K562 (cell line): ENCODE results near the gene MKRN2OS. TPM values are rescaled to one million over a fixed set of nuclear protein-coding genes. Genes with fewer than 3 reads are reported as not detected.

Experiments used
- ATAC-seq: fragments of 200-7000 bp; cut with Tn5 transposase; 3 replicates; pipeline ENCODE4 v1.9.1; 2020; ENCODE audit warnings: moderate library complexity
- BruUV-seq: library from RNA; stranded (reverse); fragments of 400-500 nt; replicated peaks from 2 replicates; lab custom pipeline; 2021; lab: Mats Ljungman, UMichigan
- CTCF ChIA-PET: fragments of 300-600 bp; formaldehyde crosslinking; extraction: SDS; loops from one replicate; lab custom pipeline; 2021; ENCODE audit warnings: low intra/inter-chr PET ratio; lab: Yijun Ruan, JAX
- POLR2A ChIA-PET: fragments of 300-600, 350-650 bp; sonication (Branson Sonifier 250); formaldehyde crosslinking; extraction: SDS; loops from one replicate; lab custom pipeline; 2021; ENCODE audit warnings: antibody characterized with exemption, inconsistent platforms; lab: Yijun Ruan, JAX
- DNase-seq, 4 experiments: peaks; one replicate each; pipeline versions ENCODE4 v3.0.0 to v3.0.0-alpha.2; 2011 to 2018; ENCODE audit warnings: low spot score in 3 of 4, mixed read lengths in 3 of 4; ENCODE audit errors: extremely low read depth in 1 of 4
- FAIRE-seq: peaks from 2 replicates; lab custom pipeline; 2011; peaks lifted over from hg19 to GRCh38; lab: Jason Lieb, UNC
- H2AFZ ChIP-seq: 2 replicates; pipeline ENCODE4 v1.6.0; 2011; ENCODE audit warnings: low read depth, low read length, control low read depth, inconsistent platforms
- H3K27ac ChIP-seq: fragments of 200-600 bp; 3 replicates; pipeline ENCODE4 v1.8.0; 2011; ENCODE audit warnings: low read depth, mild to moderate bottlenecking, control low read depth, inconsistent platforms, low read length, moderate library complexity, mixed read lengths; ENCODE audit errors: extremely low read depth
- H3K27me3 ChIP-seq, 2 experiments: fragments of 300-600 bp in 1 of 2; 2 replicates in 1 of 2; 3 replicates in 1 of 2; pipeline versions ENCODE4 v1.6.0 to v1.8.0; 2011; ENCODE audit warnings: inconsistent platforms in 2 of 2, low read length in 2 of 2, mild to moderate bottlenecking in 1 of 2, mixed read lengths in 1 of 2, moderate library complexity in 1 of 2; ENCODE audit not compliant: control insufficient read depth in 2 of 2, insufficient read depth in 2 of 2
- H3K36me3 ChIP-seq: fragments of 300-600 bp; 3 replicates; pipeline ENCODE4 v1.8.0; 2011; ENCODE audit warnings: mild to moderate bottlenecking, low read length, inconsistent platforms; ENCODE audit not compliant: control insufficient read depth, insufficient read depth
- H3K4me1 ChIP-seq, 2 experiments: fragments of 200-600 bp in 1 of 2; replicated peaks in 1 of 2; 2 replicates in 1 of 2; 3 replicates in 1 of 2; pipeline versions ENCODE4 v1.5.1 to v1.8.0; 2011; ENCODE audit warnings: inconsistent platforms in 2 of 2, low read length in 2 of 2, mild to moderate bottlenecking in 1 of 2, mixed read lengths in 1 of 2, moderate library complexity in 1 of 2; ENCODE audit not compliant: control insufficient read depth in 2 of 2, insufficient read depth in 2 of 2
- H3K4me2 ChIP-seq: 2 replicates; pipeline ENCODE4 v1.6.1; 2011; ENCODE audit warnings: low read length, control low read depth, inconsistent platforms, mixed read lengths; ENCODE audit not compliant: insufficient read depth
- H3K4me3 ChIP-seq: fragments of 200-600 bp; sonication (generic), shearing (Covaris generic); 2 replicates; pipeline ENCODE4 v1.5.1; 2016; ENCODE audit warnings: control low read depth, inconsistent platforms
- H3K79me2 ChIP-seq: fragments of 200-600 bp; 3 replicates; pipeline ENCODE4 v1.8.0; 2011; ENCODE audit warnings: low read length, inconsistent platforms; ENCODE audit not compliant: control insufficient read depth, insufficient read depth
- H3K9ac ChIP-seq, 2 experiments: 2 replicates each; pipeline versions ENCODE4 v1.6.0 to v1.6.1; 2011; ENCODE audit warnings: low read depth in 2 of 2, low read length in 2 of 2, control low read depth in 1 of 2, inconsistent platforms in 1 of 2, mild to moderate bottlenecking in 1 of 2, mixed read lengths in 1 of 2; ENCODE audit not compliant: insufficient read depth in 1 of 2
- H3K9me1 ChIP-seq: one replicate; pipeline ENCODE4 v1.6.0; 2011; ENCODE audit warnings: inconsistent platforms, mild to moderate bottlenecking, low read length, moderate library complexity; ENCODE audit not compliant: control insufficient read depth, insufficient read depth
- H3K9me3 ChIP-seq: replicated peaks from 2 replicates; pipeline ENCODE4 v1.5.1; 2011; ENCODE audit warnings: low read depth, low read length, inconsistent platforms; ENCODE audit not compliant: control insufficient read depth, insufficient read depth
- H4K20me1 ChIP-seq: replicated peaks from 2 replicates; pipeline ENCODE4 v1.6.1; 2011; ENCODE audit warnings: low read length, inconsistent platforms, mixed read lengths; ENCODE audit not compliant: control insufficient read depth, insufficient read depth
- CHCHD3 ChIP-seq: fragments of 250-450 bp; sonication (Bioruptor Pico); IDR thresholded peaks from 2 replicates; pipeline ENCODE4 v2.1.2; 2022; ENCODE audit warnings: mild to moderate bottlenecking
- COPS2 ChIP-seq: fragments of 450-650 bp; conservative IDR thresholded peaks from 2 replicates; pipeline ENCODE4 v1.6.1; 2016; ENCODE audit warnings: mild to moderate bottlenecking, moderate library complexity
- EGR1 ChIP-seq: fragments of 450-650 bp; conservative IDR thresholded peaks from 2 replicates; pipeline ENCODE4 v1.6.1; 2017; ENCODE audit warnings: mild to moderate bottlenecking
- FOXA1 ChIP-seq: fragments of 450-650 bp; IDR thresholded peaks from 2 replicates; pipeline ENCODE4 v1.6.1; 2016; ENCODE audit warnings: mild to moderate bottlenecking, borderline replicate concordance
- HNRNPUL1 ChIP-seq: fragments of 200-400 bp; formaldehyde crosslinking; IDR thresholded peaks from 2 replicates; pipeline ENCODE4 v1.6.1; 2017; ENCODE audit warnings: low read length
- L3MBTL2 ChIP-seq: fragments of 450-650 bp; IDR thresholded peaks from 2 replicates; pipeline ENCODE4 v1.6.1; 2016; ENCODE audit warnings: mild to moderate bottlenecking, moderate library complexity
- NR2F6 ChIP-seq: fragments of 450-650 bp; formaldehyde crosslinking; IDR thresholded peaks from 2 replicates; pipeline ENCODE4 v1.4.0; 2020; ENCODE audit warnings: mild to moderate bottlenecking
- NR3C1 ChIP-seq: sonication (generic); formaldehyde crosslinking; IDR thresholded peaks from 2 replicates; pipeline ENCODE4 v1.8.1; 2022; ENCODE audit warnings: missing genetic modification reagents
- PRPF4 ChIP-seq: fragments of 200-400 bp; formaldehyde crosslinking; IDR thresholded peaks from one replicate; pipeline ENCODE4 v1.6.1; 2017; ENCODE audit warnings: low read length, low read depth, mild to moderate bottlenecking; ENCODE audit not compliant: insufficient read depth, poor library complexity, severe bottlenecking
- PTTG1 ChIP-seq: fragments of 450-650 bp; IDR thresholded peaks from 2 replicates; pipeline ENCODE4 v1.6.1; 2016; ENCODE audit warnings: low read depth, mild to moderate bottlenecking, missing genetic modification characterization, missing compliant biosample characterization
- SRSF9 ChIP-seq: fragments of 200-400 bp; formaldehyde crosslinking; IDR thresholded peaks from 2 replicates; pipeline ENCODE4 v1.6.1; 2017; ENCODE audit warnings: low read depth, low read length, borderline replicate concordance
- WGBS: fragments of 100-300 bp; shearing (Covaris generic); methylation state at CpG from one replicate; pipeline ENCODE4 v1.1.6; 2016; ENCODE audit warnings: low coverage, mixed read lengths; ENCODE audit not compliant: insufficient coverage; ENCODE audit errors: missing lambda C conversion rate; 5-methylcytosine and 5-hydroxymethylcytosine counted together
- in situ Hi-C: fragments of 300-500 bp; cut with MboI; formaldehyde crosslinking; loops from 4 replicates; pipeline ENCODE4 v1.15.0; 2018; ENCODE audit warnings: inconsistent platforms, mixed read lengths
- intact Hi-C: fragments of 100-400 bp; cut with micrococcal nuclease; formaldehyde crosslinking; loops from 2 replicates; pipeline ENCODE4 v1.14.2; 2022
- polyA plus RNA-seq, 8 experiments: library from polyadenylated mRNA; depleted of rRNA in 4 of 8; stranded (reverse) in 5 of 8; unstranded in 3 of 8; fragments of >200 nt; fragmentation: Nextera tagmentation in 2 of 8; fragmentation: Illumina TruSeq in 1 of 8; extraction: Ambion mirVana in 2 of 8; extraction: Trizol in 1 of 8; gene quantifications; 2 replicates each; pipeline versions ENCODE4 v1.2.1 to v1.2.3, GENCODE V29; 2011 to 2014; ENCODE audit warnings: inconsistent platforms in 1 of 8, missing spikeins in 1 of 8
- total RNA-seq, 7 experiments: library from RNA; depleted of rRNA in 6 of 7; stranded (reverse); fragments of >200 nt in 6 of 7; fragmentation: Illumina TruSeq in 2 of 7; extraction: Trizol in 2 of 7; gene quantifications; 2 replicates each; pipeline versions ENCODE4 v1.2.1 to v1.2.3, GENCODE V29; 2011 to 2021; ENCODE audit warnings: low replicate concordance in 1 of 7
- TF ChIP-seq, protein P1 (sequence below): fragments of 450-650 bp; formaldehyde crosslinking; IDR thresholded peaks from 2 replicates; pipeline ENCODE4 v1.4.0; 2020; ENCODE audit warnings: mild to moderate bottlenecking
- TF ChIP-seq, protein P2 (sequence below): sonication (generic); formaldehyde crosslinking; IDR thresholded peaks from 2 replicates; pipeline ENCODE4 v1.8.0; 2022; ENCODE audit warnings: mild to moderate bottlenecking, missing genetic modification reagents

Gene MKRN2OS
- total and polyA plus RNA-seq, 9 of the 15 experiments (the other 6 are each of a cell fraction or from before 2014, with no cell fraction given): 0.11 to 0.27 (median 0.17) TPM; not detected in 6

DNA sequence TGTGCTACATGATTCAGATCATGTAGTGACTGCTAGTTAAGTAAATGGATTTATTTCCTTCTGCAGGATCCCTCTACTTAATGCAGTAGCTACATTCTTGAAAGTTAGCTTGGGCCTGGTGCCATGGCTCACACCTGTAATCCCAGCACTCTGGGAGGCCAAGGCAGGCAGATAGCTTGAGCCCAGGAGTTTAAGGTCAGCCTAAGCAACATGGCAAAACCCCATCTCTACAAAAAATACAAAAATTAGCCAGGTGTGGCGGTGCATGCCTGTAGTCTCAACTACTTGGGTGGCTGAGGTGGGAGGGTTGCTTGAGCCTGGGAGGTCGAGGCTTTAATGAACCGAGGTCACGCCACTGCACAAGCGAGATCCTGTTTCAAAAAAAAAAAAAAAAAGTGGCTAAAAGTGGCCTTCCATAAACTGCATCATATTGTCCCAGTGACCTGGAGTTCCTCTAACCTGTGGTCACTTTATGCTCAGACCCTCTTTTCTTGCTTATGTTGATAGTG is 39.0 kb downstream of the MKRN2OS start:
- H3K4me1 ChIP-seq: no peaks in the 10 kb centered on the region; a peak in 1 of 5 replicates
- FAIRE-seq: no peak
- H3K79me2 ChIP-seq: no peaks in the 10 kb centered on the region
- no peak overlapping the region for H3K4me2 ChIP-seq
- no TSS peak for BruUV-seq
- in situ Hi-C loops (no loop called here), intact Hi-C loops (no loop called here)
- ChIA-PET POLR2A (interaction anchor here (0.7 to 1.2 kb wide), 2 partner anchors 20 to 799 kb away, joined by 3 to 4 read pairs; no protein-coding TSS in a partner anchor), CTCF (no interaction called here)
- H3K9me1 ChIP-seq: no peaks in the 10 kb centered on the region
- no peak overlapping the region for H3K4me3 ChIP-seq
- no peak for DNase-seq
- H3K27me3 ChIP-seq: no peaks in the 10 kb centered on the region
- no peaks in the 10 kb centered on the region for H4K20me1 ChIP-seq
- no peak overlapping the region for H3K27ac ChIP-seq
- no peak overlapping the region for H2AFZ ChIP-seq
- ATAC-seq: no peak
- H3K9me3 ChIP-seq: no peaks in the 10 kb centered on the region
- H3K9ac ChIP-seq: no peak overlapping the region
- WGBS: 92% methylated on average over 5 of the region's 5 CpGs
- TF ChIP-seq L3MBTL2 (no peak), NR2F6 (CRISPR knock-in tag) (no peak)
- H3K36me3 ChIP-seq: peaks cover 88% of the 10 kb centered on the region

DNA sequence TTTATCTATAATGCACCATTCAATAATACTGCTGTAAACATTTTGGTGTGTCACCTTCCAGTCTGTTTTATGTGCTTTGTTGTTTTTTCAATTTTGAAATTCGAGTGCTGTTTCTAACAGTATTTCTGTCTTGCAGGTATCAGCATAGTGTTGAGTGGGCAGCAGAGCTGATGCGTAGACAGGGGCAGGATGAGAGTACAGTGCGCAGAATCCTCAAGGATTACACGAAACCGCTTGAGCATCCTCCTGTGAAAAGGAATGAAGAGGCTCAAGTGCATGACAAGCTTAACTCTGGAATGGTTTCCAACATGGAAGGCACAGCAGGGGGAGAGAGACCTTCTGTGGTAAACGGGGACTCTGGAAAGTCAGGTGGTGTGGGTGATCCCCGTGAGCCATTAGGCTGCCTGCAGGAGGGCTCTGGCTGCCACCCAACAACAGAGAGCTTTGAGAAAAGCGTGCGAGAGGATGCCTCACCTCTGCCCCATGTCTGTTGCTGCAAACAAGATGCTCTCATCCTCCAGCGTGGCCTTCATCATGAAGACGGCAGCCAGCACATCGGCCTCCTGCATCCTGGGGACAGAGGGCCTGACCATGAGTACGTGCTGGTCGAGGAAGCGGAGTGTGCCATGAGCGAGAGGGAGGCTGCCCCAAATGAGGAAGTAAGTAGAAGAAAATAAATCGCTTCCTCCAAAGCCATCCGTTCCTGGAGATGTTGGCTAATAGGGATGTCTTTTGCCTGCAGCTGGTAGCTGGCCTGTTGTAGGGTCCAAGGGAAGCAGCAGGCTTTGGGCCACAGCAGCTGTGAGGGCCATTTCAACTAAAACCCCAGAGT is 42.0 kb downstream of the MKRN2OS start:
- Histone ChIP-seq H3K27ac (no peak overlapping the region), H3K9me1 (no peaks in the 10 kb centered on the region), H3K4me2 (no peak overlapping the region), H2AFZ (no peak overlapping the region), H3K4me3 (no peak overlapping the region), H3K9ac (no peak overlapping the region), H3K79me2 (no peaks in the 10 kb centered on the region), H3K27me3 (no peaks in the 10 kb centered on the region), H3K9me3 (no peaks in the 10 kb centered on the region), H3K4me1 (no peaks in the 10 kb centered on the region; a peak in 1 of 5 replicates), H3K36me3 (peaks cover 91% of the 10 kb centered on the region), H4K20me1 (no peaks in the 10 kb centered on the region; the same call in 1 of the 2 replicates)
- BruUV-seq: no TSS peak
- FAIRE-seq (no peak), ATAC-seq (no peak), DNase-seq (no peak)
- in situ Hi-C loops: no loop called here
- intact Hi-C loops: no loop called here
- WGBS: 93% methylated on average over 18 of the region's 18 CpGs
- ChIA-PET CTCF (no interaction called here), POLR2A (interaction anchor here (0.7 to 0.9 kb wide), 3 partner anchors 11 to 52 kb away, joined by 3 to 4 read pairs (median 3); partner anchors contain the start of gene TSEN2)
- TF ChIP-seq PTTG1 (tag) (no peak), HNRNPUL1 (no peak), FOXA1 (no peak), CHCHD3 (CRISPR knock-in tag) (no peak), SRSF9 (no peak), NR3C1 (CRISPR knock-in tag) (no peak), EGR1 (no peak), COPS2 (no peak), PRPF4 (no peak)
- TF ChIP-seq, protein P1, sequence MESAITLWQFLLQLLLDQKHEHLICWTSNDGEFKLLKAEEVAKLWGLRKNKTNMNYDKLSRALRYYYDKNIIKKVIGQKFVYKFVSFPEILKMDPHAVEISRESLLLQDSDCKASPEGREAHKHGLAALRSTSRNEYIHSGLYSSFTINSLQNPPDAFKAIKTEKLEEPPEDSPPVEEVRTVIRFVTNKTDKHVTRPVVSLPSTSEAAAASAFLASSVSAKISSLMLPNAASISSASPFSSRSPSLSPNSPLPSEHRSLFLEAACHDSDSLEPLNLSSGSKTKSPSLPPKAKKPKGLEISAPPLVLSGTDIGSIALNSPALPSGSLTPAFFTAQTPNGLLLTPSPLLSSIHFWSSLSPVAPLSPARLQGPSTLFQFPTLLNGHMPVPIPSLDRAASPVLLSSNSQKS (CRISPR knock-in tag): no peak
- TF ChIP-seq, protein P2, sequence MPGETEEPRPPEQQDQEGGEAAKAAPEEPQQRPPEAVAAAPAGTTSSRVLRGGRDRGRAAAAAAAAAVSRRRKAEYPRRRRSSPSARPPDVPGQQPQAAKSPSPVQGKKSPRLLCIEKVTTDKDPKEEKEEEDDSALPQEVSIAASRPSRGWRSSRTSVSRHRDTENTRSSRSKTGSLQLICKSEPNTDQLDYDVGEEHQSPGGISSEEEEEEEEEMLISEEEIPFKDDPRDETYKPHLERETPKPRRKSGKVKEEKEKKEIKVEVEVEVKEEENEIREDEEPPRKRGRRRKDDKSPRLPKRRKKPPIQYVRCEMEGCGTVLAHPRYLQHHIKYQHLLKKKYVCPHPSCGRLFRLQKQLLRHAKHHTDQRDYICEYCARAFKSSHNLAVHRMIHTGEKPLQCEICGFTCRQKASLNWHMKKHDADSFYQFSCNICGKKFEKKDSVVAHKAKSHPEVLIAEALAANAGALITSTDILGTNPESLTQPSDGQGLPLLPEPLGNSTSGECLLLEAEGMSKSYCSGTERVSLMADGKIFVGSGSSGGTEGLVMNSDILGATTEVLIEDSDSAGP: no peak
